ENCODE results near the gene N4BP2L2. TPM values are rescaled to one million over a fixed set of nuclear protein-coding genes. Genes with fewer than 3 reads are reported as not detected.

Gene N4BP2L2
- total RNA-seq, 4 donors from 2014 or later = 159 to 263 (median 205) TPM

DNA sequence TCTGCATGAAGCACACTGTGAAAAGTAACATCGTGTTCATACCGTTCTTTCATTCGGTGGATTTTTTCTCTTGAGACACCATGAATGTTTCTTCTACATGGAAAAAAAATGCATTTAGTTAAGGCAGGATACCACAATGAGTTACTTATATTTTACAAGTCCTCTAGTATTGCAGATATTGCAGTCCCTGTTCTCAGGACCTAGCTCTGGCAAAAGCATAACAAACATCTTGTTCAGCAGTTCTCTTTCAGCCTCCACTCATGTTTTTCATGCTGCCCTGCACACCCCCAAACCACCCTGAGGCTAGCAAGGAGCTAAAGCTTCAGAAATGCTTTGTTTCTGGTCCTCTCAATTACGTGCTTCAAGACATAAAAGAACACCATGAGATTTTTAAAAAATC, 135.5 kb downstream of the N4BP2L2 start:
- no peaks in the 10 kb centered on the region for H3K4me1 ChIP-seq
- H3K4me3 ChIP-seq = no peak overlapping the region
- DNase-seq = no peak
- peaks cover 0 to 15% (median 0%) of the 10 kb centered on the region in 3 donors for H3K36me3 ChIP-seq
- H3K27me3 ChIP-seq = no peaks in the 10 kb centered on the region
- H3K27ac ChIP-seq = no peak overlapping the region
- H3K9me3 ChIP-seq = no peaks in the 10 kb centered on the region
- TF ChIP-seq, protein P1, sequence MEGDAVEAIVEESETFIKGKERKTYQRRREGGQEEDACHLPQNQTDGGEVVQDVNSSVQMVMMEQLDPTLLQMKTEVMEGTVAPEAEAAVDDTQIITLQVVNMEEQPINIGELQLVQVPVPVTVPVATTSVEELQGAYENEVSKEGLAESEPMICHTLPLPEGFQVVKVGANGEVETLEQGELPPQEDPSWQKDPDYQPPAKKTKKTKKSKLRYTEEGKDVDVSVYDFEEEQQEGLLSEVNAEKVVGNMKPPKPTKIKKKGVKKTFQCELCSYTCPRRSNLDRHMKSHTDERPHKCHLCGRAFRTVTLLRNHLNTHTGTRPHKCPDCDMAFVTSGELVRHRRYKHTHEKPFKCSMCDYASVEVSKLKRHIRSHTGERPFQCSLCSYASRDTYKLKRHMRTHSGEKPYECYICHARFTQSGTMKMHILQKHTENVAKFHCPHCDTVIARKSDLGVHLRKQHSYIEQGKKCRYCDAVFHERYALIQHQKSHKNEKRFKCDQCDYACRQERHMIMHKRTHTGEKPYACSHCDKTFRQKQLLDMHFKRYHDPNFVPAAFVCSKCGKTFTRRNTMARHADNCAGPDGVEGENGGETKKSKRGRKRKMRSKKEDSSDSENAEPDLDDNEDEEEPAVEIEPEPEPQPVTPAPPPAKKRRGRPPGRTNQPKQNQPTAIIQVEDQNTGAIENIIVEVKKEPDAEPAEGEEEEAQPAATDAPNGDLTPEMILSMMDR (IDR thresholded peaks at IDR 0.05) = no peak
- no peak for TF ChIP-seq POLR2A (IDR thresholded peaks at IDR 0.05)

DNA sequence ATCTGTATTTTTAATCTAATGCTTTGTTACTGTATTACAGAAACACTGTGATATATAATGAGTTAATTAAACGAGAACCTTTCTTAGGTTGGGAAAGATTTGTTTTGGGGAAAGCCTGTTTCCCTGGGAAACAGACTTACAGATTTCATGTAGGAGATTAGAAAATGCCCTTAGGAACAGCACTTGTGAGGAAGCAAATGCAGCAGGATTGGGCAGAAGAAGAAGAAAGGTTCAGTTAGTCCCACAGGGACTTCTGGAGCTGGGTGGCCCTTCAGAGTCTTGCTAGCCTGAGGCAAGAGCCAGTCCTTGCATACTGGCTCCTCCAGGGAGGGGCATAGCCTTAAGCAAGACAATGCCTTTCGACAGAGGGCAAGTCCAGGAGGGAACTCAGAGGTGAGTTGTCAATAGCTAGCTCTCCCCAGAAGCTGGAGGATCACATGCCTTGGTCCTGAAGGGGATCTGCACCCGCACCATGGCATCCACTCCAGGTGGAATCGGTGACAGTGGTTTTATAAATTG, 147.4 kb downstream of the N4BP2L2 start:
- H3K9me3 ChIP-seq = no peaks in the 10 kb centered on the region
- DNase-seq = no peak
- no peak overlapping the region for H3K4me3 ChIP-seq
- no peak overlapping the region for H3K27ac ChIP-seq
- no peaks in the 10 kb centered on the region for H3K27me3 ChIP-seq
- TF ChIP-seq, protein P1 (IDR thresholded peaks at IDR 0.05) = no peak
- TF ChIP-seq POLR2A (IDR thresholded peaks at IDR 0.05) = no peak
- no peaks in the 10 kb centered on the region for H3K36me3 ChIP-seq
- H3K4me1 ChIP-seq = peaks cover 0 to 3% (median 0%) of the 10 kb centered on the region in 4 donors

DNA sequence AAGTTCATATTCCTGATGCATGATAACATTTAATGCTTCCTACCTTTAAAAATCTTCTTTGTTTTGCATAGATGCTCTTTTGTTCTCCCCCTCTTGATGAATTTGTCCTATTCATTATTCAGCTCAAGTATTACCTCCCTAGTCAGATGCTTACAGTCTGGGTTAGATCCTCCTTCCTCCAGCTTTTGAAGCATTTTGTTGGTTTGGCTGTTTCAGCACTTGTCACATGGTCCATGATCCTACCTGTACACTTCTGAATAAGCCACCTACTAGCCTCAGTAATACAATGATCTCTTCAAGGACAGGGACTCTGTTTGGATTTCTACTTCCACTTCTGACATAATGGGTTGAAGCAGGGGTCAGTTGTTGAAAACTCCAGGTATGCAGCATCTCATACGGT, 148.1 kb downstream of the N4BP2L2 start:
- Histone ChIP-seq H3K4me3 (no peak overlapping the region), H3K27me3 (no peaks in the 10 kb centered on the region), H3K36me3 (no peaks in the 10 kb centered on the region), H3K27ac (no peak overlapping the region), H3K4me1 (peaks cover 0 to 3% (median 0%) of the 10 kb centered on the region in 4 donors), H3K9me3 (no peaks in the 10 kb centered on the region)
- DNase-seq = no peak
- no peak for TF ChIP-seq POLR2A (IDR thresholded peaks at IDR 0.05)
- TF ChIP-seq, protein P1 (IDR thresholded peaks at IDR 0.05) = no peak

DNA sequence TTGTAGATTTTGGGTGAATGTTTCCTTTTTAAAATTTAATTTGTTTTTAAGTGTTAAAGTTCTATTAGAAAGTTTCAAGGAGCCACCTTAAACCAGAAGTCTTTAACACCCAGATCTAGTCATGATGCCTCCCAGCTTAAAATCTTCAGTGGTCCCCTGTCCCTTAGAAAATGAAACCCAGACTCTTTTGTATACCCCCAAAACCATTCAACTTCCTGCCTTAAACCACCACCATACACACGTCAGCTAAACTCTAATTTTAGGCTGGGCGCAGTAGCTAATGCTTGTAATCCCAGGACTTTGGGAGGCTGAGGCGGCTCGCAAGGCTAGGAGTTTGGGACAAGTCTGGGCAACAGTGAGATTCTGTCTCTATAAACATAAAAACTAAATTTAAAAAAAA, 148.5 kb downstream of the N4BP2L2 start:
- TF ChIP-seq, protein P1 (IDR thresholded peaks at IDR 0.05) = no peak
- no peak for TF ChIP-seq POLR2A (IDR thresholded peaks at IDR 0.05)
- Histone ChIP-seq H3K27ac (no peak overlapping the region), H3K4me3 (no peak overlapping the region), H3K9me3 (no peaks in the 10 kb centered on the region), H3K27me3 (no peaks in the 10 kb centered on the region), H3K4me1 (peaks cover 0 to 3% (median 0%) of the 10 kb centered on the region in 4 donors), H3K36me3 (no peaks in the 10 kb centered on the region)
- no peak for DNase-seq

DNA sequence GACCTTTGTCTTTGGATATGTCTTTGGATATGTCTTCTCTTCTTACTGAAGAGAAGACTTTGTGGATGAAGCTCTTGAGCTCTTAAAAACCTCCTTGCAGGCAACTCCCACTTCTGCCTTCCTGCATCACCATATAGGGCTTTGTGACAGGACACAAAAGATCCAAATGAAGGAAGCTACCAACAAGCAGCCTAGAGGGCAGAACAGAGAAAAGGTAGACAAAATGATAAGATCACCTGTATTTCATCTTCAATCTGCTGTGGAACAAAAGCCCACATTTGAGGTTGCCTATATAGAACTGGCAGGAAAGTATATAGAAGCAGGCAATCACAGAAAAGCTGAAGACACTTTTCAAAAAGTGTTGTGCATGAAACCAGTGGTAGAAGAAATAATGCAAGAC, 153.2 kb downstream of the N4BP2L2 start:
- no peaks in the 10 kb centered on the region for H3K27me3 ChIP-seq
- peaks cover 0 to 3% (median 0%) of the 10 kb centered on the region in 4 donors for H3K4me1 ChIP-seq
- H3K4me3 ChIP-seq = no peak overlapping the region
- no peaks in the 10 kb centered on the region for H3K36me3 ChIP-seq
- no peak for TF ChIP-seq POLR2A (IDR thresholded peaks at IDR 0.05)
- TF ChIP-seq, protein P1 (IDR thresholded peaks at IDR 0.05) = no peak
- DNase-seq = no peak
- H3K27ac ChIP-seq = no peak overlapping the region
- no peaks in the 10 kb centered on the region for H3K9me3 ChIP-seq

DNA sequence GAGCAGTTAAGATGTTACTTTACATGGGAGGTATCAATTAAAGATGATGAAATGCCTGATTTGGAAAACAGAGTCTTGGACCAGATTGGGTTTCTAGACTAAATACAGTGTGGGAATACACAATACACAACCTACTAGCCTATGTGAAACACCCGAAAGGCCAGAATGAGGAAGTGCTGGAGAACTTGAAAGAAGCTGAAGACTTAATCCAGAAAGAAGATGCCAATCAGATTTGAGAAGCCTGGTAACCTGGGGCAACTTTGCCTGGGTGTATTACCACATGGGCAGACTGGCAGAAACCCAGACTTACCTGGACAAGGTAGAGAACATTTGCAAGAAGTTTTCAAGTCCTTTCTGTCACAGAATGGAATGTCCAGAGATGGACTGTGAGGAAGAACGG, 153.9 kb downstream of the N4BP2L2 start:
- no peak for DNase-seq
- H3K36me3 ChIP-seq = no peaks in the 10 kb centered on the region
- no peak overlapping the region for H3K4me3 ChIP-seq
- H3K9me3 ChIP-seq = no peaks in the 10 kb centered on the region
- H3K27me3 ChIP-seq = no peaks in the 10 kb centered on the region
- no peaks in the 10 kb centered on the region for H3K4me1 ChIP-seq
- H3K27ac ChIP-seq = no peak overlapping the region
- TF ChIP-seq, protein P1 (IDR thresholded peaks at IDR 0.05) = no peak
- TF ChIP-seq POLR2A (IDR thresholded peaks at IDR 0.05) = no peak
